OCI-LY1 (cell line): ENCODE data around the gene ARHGEF39.
A peak's percentile ranks its signal among the peaks of the same experiment; 100 is the strongest.
"Not testable (repeated sequence)": the region's sequence is repeated elsewhere in the genome, so short reads cannot be mapped to it uniquely, and the experiment has no call there.

ENCODE experiments used
- H2AFZ ChIP-seq: fragments of 200-600 bp; sonication (generic), shearing (Covaris generic); 2 replicates; pipeline ENCODE4 v1.6.0; 2014; ENCODE audit warnings: antibody characterized with exemption, mild to moderate bottlenecking, low read length
- H3F3A ChIP-seq: fragments of 200-600 bp; sonication (generic), shearing (Covaris generic); 2 replicates; pipeline ENCODE4 v1.6.0; 2014; ENCODE audit warnings: mild to moderate bottlenecking, antibody characterized with exemption, low read length, moderate library complexity; ENCODE audit not compliant: insufficient read depth
- H3K27ac ChIP-seq: fragments of 200-600 bp; sonication (generic); 2 replicates; pipeline ENCODE4 v1.5.1; 2014; ENCODE audit warnings: low read length, mixed run types, mild to moderate bottlenecking, low read depth; ENCODE audit not compliant: poor library complexity, severe bottlenecking
- H3K27me3 ChIP-seq: fragments of 200-600 bp; sonication (generic); 2 replicates; pipeline ENCODE4 v1.6.0; 2014; ENCODE audit warnings: antibody characterized with exemption, mild to moderate bottlenecking, low read length, moderate library complexity; ENCODE audit not compliant: insufficient read depth
- H3K36me3 ChIP-seq: fragments of 200-600 bp; sonication (generic); 2 replicates; pipeline ENCODE4 v1.6.1; 2014; ENCODE audit warnings: mild to moderate bottlenecking, antibody characterized with exemption, low read length, moderate library complexity, mixed read lengths; ENCODE audit not compliant: insufficient read depth
- H3K4me1 ChIP-seq: fragments of 200-600 bp; sonication (generic); 2 replicates; pipeline ENCODE4 v1.5.1; 2014; ENCODE audit warnings: mild to moderate bottlenecking, low read length, moderate library complexity; ENCODE audit not compliant: insufficient read depth, severe bottlenecking
- H3K4me2 ChIP-seq: fragments of 200-600 bp; sonication (generic), shearing (Covaris generic); 2 replicates; pipeline ENCODE4 v1.6.1; 2014; ENCODE audit warnings: low read length
- H3K4me3 ChIP-seq: fragments of 200-600 bp; sonication (generic); 2 replicates; pipeline ENCODE4 v1.5.1; 2014; ENCODE audit warnings: low read length, low read depth, mild to moderate bottlenecking, mixed read lengths; ENCODE audit not compliant: poor library complexity, severe bottlenecking
- H3K79me2 ChIP-seq: fragments of 200-600 bp; shearing (Covaris generic); 2 replicates; pipeline ENCODE4 v1.6.1; 2016; ENCODE audit warnings: mixed run types, low read length, mixed read lengths; ENCODE audit not compliant: insufficient read depth
- H3K9ac ChIP-seq: fragments of 200-600 bp; sonication (generic), shearing (Covaris generic); 2 replicates; pipeline ENCODE4 v1.6.1; 2014; ENCODE audit warnings: mild to moderate bottlenecking, low read length, mixed read lengths
- H3K9me2 ChIP-seq: fragments of 200-600 bp; sonication (generic), shearing (Covaris generic); 2 replicates; pipeline ENCODE4 v1.6.1; 2014; ENCODE audit warnings: low read depth, mild to moderate bottlenecking, low read length, mixed read lengths
- H3K9me3 ChIP-seq: fragments of 200-600 bp; shearing (Covaris generic); 2 replicates; pipeline ENCODE4 v1.6.1; 2014; ENCODE audit warnings: low read length, mixed read lengths
- H4K20me1 ChIP-seq: fragments of 200-600 bp; sonication (generic), shearing (Covaris generic); 2 replicates; pipeline ENCODE4 v1.6.0; 2016; ENCODE audit warnings: mild to moderate bottlenecking, low read length; ENCODE audit not compliant: insufficient read depth
- EZH2 ChIP-seq: fragments of 200-600 bp; sonication (generic), shearing (Covaris generic); IDR thresholded peaks from 2 replicates; pipeline ENCODE4 v1.8.0; 2017; ENCODE audit warnings: borderline replicate concordance, mixed run types, mild to moderate bottlenecking, antibody characterized with exemption, low read length, moderate library complexity, mixed read lengths
- TF ChIP-seq, protein P1 (sequence below): fragments of 200-600 bp; sonication (generic), shearing (Covaris generic); IDR thresholded peaks from 2 replicates; pipeline ENCODE4 v1.5.1; 2017; ENCODE audit warnings: mild to moderate bottlenecking, antibody characterized with exemption, low read length, moderate library complexity, mixed read lengths

ARHGEF39 gene

GRCh38 chr9:35639631-35640030, 25.4 kb downstream of the ARHGEF39 start:
- H3K9me2 ChIP-seq: no peaks in the 10 kb centered on the region
- H3K9me3 ChIP-seq: no peaks in the 10 kb centered on the region
- H3K9ac ChIP-seq: peak overlapping the region; percentile 49; the same call in 1 of the 2 replicates
- no peaks in the 10 kb centered on the region for H3K27me3 ChIP-seq
- H3K4me3 ChIP-seq: no peak overlapping the region
- peaks cover 27% of the 10 kb centered on the region for H3K36me3 ChIP-seq
- peaks cover 9% of the 10 kb centered on the region for H3F3A ChIP-seq
- H4K20me1 ChIP-seq: no peaks in the 10 kb centered on the region
- no peak overlapping the region for H2AFZ ChIP-seq
- H3K4me1 ChIP-seq: peaks cover 55% of the 10 kb centered on the region
- no peaks in the 10 kb centered on the region for H3K79me2 ChIP-seq
- TF ChIP-seq EZH2: no peak
- TF ChIP-seq, protein P1, sequence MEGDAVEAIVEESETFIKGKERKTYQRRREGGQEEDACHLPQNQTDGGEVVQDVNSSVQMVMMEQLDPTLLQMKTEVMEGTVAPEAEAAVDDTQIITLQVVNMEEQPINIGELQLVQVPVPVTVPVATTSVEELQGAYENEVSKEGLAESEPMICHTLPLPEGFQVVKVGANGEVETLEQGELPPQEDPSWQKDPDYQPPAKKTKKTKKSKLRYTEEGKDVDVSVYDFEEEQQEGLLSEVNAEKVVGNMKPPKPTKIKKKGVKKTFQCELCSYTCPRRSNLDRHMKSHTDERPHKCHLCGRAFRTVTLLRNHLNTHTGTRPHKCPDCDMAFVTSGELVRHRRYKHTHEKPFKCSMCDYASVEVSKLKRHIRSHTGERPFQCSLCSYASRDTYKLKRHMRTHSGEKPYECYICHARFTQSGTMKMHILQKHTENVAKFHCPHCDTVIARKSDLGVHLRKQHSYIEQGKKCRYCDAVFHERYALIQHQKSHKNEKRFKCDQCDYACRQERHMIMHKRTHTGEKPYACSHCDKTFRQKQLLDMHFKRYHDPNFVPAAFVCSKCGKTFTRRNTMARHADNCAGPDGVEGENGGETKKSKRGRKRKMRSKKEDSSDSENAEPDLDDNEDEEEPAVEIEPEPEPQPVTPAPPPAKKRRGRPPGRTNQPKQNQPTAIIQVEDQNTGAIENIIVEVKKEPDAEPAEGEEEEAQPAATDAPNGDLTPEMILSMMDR: no peak
- peak overlapping the region; percentile 91 for H3K27ac ChIP-seq
- H3K4me2 ChIP-seq: 0 out of 2 replicates have a peak overlapping the region, but pooled peaks have one; percentile 36

- H3K27ac ChIP-seq: peak overlapping the region; percentile 91
- H3K4me1 ChIP-seq: peaks cover 55% of the 10 kb centered on the region
- not testable (repeated sequence) for H2AFZ ChIP-seq, H4K20me1 ChIP-seq, H3K9me3 ChIP-seq, H3K79me2 ChIP-seq, H3K27me3 ChIP-seq, H3K9me2 ChIP-seq, H3K4me3 ChIP-seq
- peaks cover 11% of the 10 kb centered on the region for H3F3A ChIP-seq
- H3K36me3 ChIP-seq: peaks cover 24% of the 10 kb centered on the region
- H3K4me2 ChIP-seq: peak overlapping the region; percentile 36
- peak overlapping the region; percentile 49 for H3K9ac ChIP-seq
Observed at GRCh38 chr9:35639225-35639624, 25.8 kb downstream of the ARHGEF39 start.

- Histone ChIP-seq H3K36me3 (peaks cover 23% of the 10 kb centered on the region), H3F3A (peaks cover 15% of the 10 kb centered on the region), H3K27ac (peak overlapping the region; percentile 91), H3K4me1 (peaks cover 59% of the 10 kb centered on the region), H3K9ac (peak overlapping the region; percentile 49), H3K4me2 (peak overlapping the region; percentile 36)
- H2AFZ ChIP-seq, H3K27me3 ChIP-seq, H3K79me2 ChIP-seq, H4K20me1 ChIP-seq, H3K4me3 ChIP-seq, H3K9me2 ChIP-seq, H3K9me3 ChIP-seq: not testable (repeated sequence)
Observed at GRCh38 chr9:35638751-35639150, 26.2 kb downstream of the ARHGEF39 start.

- H3K79me2 ChIP-seq, H3K4me3 ChIP-seq, H3K9me2 ChIP-seq, H3K27me3 ChIP-seq, H2AFZ ChIP-seq, H3K4me2 ChIP-seq, H4K20me1 ChIP-seq, H3K9me3 ChIP-seq, H3K9ac ChIP-seq: not testable (repeated sequence)
- Histone ChIP-seq H3K36me3 (peaks cover 16% of the 10 kb centered on the region), H3F3A (peaks cover 18% of the 10 kb centered on the region), H3K27ac (peak overlapping the region; percentile 93), H3K4me1 (peaks cover 63% of the 10 kb centered on the region)
Observed at GRCh38 chr9:35637427-35637955, 27.5 kb downstream of the ARHGEF39 start.

- H3K4me3 ChIP-seq, H4K20me1 ChIP-seq, H3K9me3 ChIP-seq, H3K27me3 ChIP-seq, H3K79me2 ChIP-seq, H3K9me2 ChIP-seq, H2AFZ ChIP-seq: not testable (repeated sequence)
- Histone ChIP-seq H3K36me3 (peaks cover 16% of the 10 kb centered on the region), H3K4me1 (peaks cover 63% of the 10 kb centered on the region), H3K9ac (peak overlapping the region; percentile 59), H3F3A (peaks cover 18% of the 10 kb centered on the region), H3K27ac (peak overlapping the region; percentile 93), H3K4me2 (peak overlapping the region; percentile 48; the same call in 1 of the 2 replicates)
Observed at GRCh38 chr9:35636877-35637246, 28.1 kb downstream of the ARHGEF39 start.
